Measurements from ENCODE around the gene MCL1.

MCL1 gene

DNA sequence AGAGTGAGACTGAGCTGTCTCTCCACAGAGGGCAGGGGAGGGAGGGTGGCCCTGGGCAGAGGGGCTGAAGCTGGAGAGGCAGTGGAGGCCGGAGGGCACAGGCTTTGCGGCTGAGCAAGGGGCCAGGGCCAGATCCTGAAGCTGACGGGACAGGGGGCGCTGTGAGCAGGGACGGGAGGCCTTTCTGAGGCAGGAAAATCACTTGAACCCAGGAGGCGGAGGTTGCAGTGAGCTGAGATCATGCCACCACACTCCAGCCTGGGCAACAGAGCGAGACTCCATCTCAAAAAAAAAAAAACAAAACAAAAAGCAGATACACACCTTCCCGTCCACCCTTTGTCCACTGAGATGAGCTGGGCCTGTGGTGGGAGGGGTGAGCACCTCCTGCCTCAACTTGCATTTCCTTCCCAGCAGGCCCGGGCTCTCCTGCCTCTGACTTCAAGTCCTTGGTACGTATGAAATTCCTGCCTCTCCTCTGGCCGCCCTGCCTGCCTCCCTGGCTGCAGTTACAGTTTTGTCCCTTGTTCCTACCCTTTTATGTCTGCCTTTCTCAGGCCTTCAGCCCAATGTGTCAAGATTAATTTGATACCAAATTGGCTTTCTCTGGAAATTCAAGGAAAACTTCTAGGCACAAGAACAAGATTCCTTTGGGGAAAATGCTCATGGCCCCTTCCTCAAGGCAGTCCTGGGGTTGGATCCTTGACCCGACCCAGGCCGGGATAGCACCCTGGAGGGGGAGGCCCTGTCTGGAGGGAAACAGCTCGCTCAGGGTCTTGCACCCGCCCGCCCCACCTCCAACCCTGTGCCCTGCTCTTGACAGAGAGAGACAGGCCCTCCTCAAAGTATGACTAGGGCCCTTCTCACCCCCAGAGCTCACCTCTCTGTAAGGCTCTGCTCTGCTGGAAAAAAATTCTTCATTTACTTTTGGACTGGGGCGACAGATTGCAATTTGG is 41.4 kb downstream of the MCL1 start:
- DNase-seq (ENCODE audit: low read depth): no peak

DNA sequence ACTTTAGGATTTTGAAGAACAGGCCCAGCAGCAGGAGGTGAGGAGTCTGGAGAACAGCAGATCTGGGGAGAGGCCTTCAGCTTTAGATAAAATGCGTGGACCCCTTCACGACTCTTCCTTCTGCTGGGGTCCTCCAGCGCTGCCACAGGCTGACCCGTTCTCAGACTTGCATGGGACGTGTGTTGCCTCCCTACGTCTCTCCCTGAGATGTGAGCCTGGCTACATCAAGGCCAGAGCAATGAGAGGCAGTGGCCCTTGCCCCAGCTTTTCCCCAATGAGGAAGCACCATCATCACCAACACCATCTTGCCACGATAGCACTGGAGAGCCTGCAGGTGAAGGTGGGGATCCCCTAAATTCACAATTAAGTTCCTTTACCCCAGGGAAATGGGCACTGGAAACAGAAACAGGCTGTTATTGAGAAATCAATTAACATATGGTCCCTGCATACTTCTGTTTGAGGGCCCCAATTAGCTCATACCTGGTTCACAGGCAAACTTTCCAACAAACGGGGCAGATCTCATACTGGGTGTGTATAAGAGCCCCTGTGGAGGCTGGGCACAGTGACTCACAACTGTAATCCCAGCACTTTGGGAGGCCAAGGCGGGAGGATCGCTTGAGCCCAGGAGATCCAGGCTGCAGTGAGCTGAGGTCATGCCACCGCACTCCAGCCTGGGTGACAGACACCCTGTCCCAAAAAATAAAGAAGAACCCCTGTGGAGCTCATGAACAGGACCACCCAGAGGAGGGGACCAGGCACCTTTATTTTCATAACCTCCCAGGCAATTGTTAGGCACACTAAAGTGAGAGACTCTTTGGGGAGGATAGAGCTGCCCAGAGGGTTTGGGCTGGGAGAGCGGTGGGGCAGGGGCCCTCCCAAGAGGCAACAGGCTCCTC is 42.3 kb downstream of the MCL1 start:
- DNase-seq (ENCODE audit: low read depth): no peak

DNA sequence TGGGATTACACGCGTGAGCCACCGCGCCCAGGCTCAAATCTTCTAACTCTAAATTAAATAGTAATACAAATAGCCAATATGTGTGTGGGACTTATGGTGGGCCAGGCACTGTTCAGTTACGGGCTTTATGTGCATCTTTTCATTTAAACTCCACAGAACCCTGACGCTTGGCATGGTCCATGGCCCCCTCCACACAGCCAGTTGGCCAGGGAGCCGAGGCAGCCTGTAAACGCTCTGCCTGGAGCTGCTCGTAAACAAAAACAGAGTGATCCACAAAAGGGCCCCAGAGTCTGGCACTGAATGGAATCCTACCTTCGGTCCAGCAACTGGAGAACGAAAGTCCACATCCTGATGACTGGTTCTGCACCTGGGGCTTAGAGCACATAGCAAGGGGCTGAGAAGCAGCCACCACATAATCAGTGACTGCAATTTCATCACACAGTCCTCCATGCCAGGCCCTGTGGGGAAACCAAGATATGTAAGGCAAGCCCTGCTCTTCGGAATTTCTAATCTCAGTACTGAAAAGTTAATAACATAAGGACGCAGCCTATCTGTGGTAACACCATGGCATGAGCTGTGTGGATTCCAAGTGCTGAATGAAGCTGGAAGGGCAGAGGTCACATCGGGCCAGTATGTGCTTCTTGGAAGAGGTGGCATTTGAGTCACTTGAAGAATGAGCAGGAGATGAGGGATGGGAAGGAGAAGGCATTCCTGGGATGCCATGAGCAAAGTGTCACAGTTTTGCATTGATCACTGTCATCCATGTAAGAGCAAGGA is 43.7 kb downstream of the MCL1 start:
- no peak for DNase-seq (ENCODE audit: low read depth)

- DNase-seq (ENCODE audit: low read depth): no peak
Observed at GRCh38 chr1:150534002-150534401, 45.4 kb downstream of the MCL1 start.

GRCh38 chr1:150532860-150533259 is 46.5 kb downstream of the MCL1 start:
- no peak for DNase-seq (ENCODE audit: low read depth)

DNA sequence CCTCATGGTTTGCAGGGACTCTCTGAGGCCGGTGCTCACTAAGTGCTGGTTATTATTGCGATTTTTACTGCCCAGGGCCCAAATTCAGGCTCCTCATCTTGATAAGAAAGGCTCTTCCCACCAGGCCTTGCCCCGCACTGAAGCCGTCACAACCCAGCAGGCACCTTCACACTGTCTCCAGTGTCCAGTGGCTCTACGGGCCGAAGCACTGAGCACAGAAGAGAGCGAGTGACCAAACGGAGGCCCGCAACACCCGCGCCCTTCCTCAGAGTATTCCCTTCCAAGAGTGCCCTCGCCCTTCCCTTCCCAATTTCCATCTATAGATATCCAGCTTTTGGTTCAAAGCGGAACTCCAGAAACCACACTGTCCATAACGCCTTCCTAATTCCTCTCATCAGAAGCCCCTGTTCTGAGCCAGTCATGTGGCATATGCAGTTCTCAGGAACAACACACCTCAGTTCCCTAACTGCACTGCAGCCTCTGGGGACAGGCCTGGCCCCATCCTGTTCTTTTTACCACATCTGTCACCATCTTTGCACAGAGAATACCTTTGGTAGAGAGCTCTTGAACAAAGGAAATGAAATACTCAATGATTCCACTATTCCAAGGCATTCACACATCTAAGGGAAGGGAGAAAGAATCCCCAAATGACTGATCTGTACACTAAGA is 48.8 kb downstream of the MCL1 start:
- DNase-seq (ENCODE audit: low read depth): no peak

DNA sequence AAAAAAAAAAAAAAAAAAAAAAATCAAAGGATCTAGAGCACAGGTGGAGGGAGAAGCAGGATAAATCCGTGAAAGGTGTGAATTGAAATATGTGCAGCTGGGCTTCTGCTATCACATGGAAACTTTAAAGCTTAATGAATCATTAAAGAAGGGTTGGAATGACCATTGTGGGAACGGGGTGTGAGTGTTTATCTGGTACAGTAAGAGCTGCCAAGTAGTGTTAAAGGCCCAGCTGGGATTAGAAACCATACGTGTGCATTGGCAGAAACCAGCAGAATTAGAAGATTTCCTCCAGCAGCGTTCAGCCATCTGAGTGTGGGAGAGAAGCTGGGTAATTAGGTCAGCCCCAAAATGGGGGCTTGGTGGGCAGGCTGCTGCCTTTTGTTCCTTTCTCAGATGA is 50.4 kb downstream of the MCL1 start:
- DNase-seq (ENCODE audit: low read depth): no peak

DNA sequence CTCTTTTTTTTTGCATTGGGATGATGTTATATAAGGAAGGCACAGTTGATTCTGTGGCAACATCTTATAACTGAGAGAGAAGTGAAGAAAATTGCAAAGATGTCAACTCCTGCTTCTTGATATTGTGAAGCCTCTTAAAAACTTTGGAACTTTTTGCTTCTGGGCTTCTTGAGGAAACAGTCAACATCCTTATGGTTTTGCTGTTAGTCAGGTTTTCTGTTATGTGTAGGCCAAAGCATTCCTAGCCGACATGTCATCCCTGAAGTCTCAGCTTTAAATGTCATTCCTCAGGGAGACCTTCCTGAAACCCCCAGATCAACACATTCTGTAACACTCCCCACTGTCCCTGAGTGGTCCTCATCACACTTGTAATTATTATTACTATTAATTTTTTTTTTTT is 51.2 kb downstream of the MCL1 start:
- DNase-seq (ENCODE audit: low read depth): no peak

DNA sequence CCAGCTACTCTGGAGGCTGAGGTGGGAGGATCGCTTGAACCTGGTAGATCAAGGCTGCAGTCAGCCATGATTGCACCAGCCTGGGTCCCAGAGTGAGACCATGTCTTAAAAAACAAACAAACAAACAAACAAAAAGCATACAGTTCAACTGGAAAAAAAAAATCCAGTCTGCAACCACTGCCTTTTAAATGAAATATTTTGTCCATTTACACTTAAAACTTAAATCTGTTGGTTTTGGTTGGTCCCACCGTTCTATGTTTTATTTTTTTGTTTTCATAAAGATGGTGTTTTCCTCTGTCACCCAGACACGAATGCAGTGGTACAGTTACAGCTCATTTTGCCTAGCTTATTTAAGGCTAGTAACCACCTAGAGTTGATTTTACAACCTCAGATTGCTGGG is 54.1 kb downstream of the MCL1 start:
- no peak for DNase-seq (ENCODE audit: low read depth)

Measured in activated gamma-delta T cell treated with anti-CD3 and anti-CD28 coated beads, Interleukin-2, amount 50 U/mL, for 16 hours (primary cell).